Activated T-cell treated with anti-CD3 and anti-CD28 coated beads for 4 hours (primary cell): ENCODE data around the gene NR0B2.
"Not testable (repeated sequence)": the region's sequence is repeated elsewhere in the genome, so short reads cannot be mapped to it uniquely, and the experiment has no call there.

Source experiments
- DNase-seq: peaks from one replicate; pipeline ENCODE4 v3.0.0-alpha.2; 2020

The NR0B2 gene

GRCh38 chr1:26913754-26914619 is at the start of gene NR0B2:
TSS of gene NR0B2 (minus strand) at chr1:26913975. CDS start at chr1:26913940, 35 bp downstream.
- DNase-seq = no peak

- DNase-seq = no peak
These were observed 48.1 kb upstream of the NR0B2 start for GRCh38 chr1:26961826-26962225.

GRCh38 chr1:26960625-26960966 is 46.8 kb upstream of the NR0B2 start:
- no peak for DNase-seq

- DNase-seq = no peak
These were observed 46.2 kb upstream of the NR0B2 start, which contains the start of gene KDF1 for GRCh38 chr1:26959722-26960624. TSS of gene KDF1 (minus strand) at chr1:26960468. CDS start at chr1:26952380, 8,088 bp downstream.

GRCh38 chr1:26959270-26959669 is 45.5 kb upstream of the NR0B2 start:
- DNase-seq = no peak

- DNase-seq = no peak
These were observed 43.5 kb upstream of the NR0B2 start for GRCh38 chr1:26957306-26957705.

GRCh38 chr1:26956321-26956720 is 42.5 kb upstream of the NR0B2 start:
- no peak for DNase-seq

GRCh38 chr1:26953374-26953773 is 39.6 kb upstream of the NR0B2 start:
- DNase-seq = no peak

- no peak for DNase-seq
These were observed 38.2 kb upstream of the NR0B2 start for GRCh38 chr1:26951821-26952497.

- no peak for DNase-seq
These were observed 37.4 kb upstream of the NR0B2 start for GRCh38 chr1:26951216-26951615.

- no peak for DNase-seq
These were observed 36.8 kb upstream of the NR0B2 start for GRCh38 chr1:26950602-26951001.

GRCh38 chr1:26949926-26950319 is 36.1 kb upstream of the NR0B2 start:
- no peak for DNase-seq

- no peak for DNase-seq
These were observed 35.6 kb upstream of the NR0B2 start for GRCh38 chr1:26949266-26949925.

- not testable (repeated sequence) for DNase-seq
These were observed 34.9 kb upstream of the NR0B2 start for GRCh38 chr1:26948725-26949057.

GRCh38 chr1:26946270-26946669 is 32.5 kb upstream of the NR0B2 start:
- DNase-seq = no peak

- no peak for DNase-seq
These were observed 32.0 kb upstream of the NR0B2 start for GRCh38 chr1:26945728-26946127.

- DNase-seq = no peak
These were observed 31.4 kb upstream of the NR0B2 start for GRCh38 chr1:26945138-26945537.

GRCh38 chr1:26942656-26943055 is 28.9 kb upstream of the NR0B2 start:
- DNase-seq = no peak

- no peak for DNase-seq
These were observed 27.5 kb upstream of the NR0B2 start for GRCh38 chr1:26941311-26941710.

GRCh38 chr1:26938659-26939025 is 24.9 kb upstream of the NR0B2 start:
- DNase-seq = no peak

- DNase-seq = no peak
These were observed 24.4 kb upstream of the NR0B2 start for GRCh38 chr1:26938004-26938658.

- no peak for DNase-seq
These were observed 23.0 kb upstream of the NR0B2 start for GRCh38 chr1:26936823-26937222.
